Common myeloid progenitor, CD34-positive (primary cell): ENCODE measurements around the gene GSTO2.
"Not testable (repeated sequence)": the region's sequence is repeated elsewhere in the genome, so short reads cannot be mapped to it uniquely, and the experiment has no call there.

Experiments used
- CTCF ChIA-PET: fragments of 350-600 bp; sonication (Branson Sonifier 250); formaldehyde crosslinking; loops from one replicate; lab custom pipeline; 2021; ENCODE audit warnings: antibody characterized with exemption; lab: Charles Lee
- POLR2A ChIA-PET: fragments of 350-600 bp; sonication (Branson Sonifier 250); formaldehyde crosslinking; loops from one replicate; lab custom pipeline; 2021; ENCODE audit warnings: antibody characterized with exemption; lab: Charles Lee
- DNase-seq, 3 donors: peaks; one replicate each; pipeline versions ENCODE4 v3.0.0 to v3.0.0-alpha.2; 2013
- H3K27ac ChIP-seq, 2 experiments: 1 replicate in 1 of 2; 2 replicates in 1 of 2; pipeline ENCODE4 v1.7.0; 2013; ENCODE audit warnings: inconsistent platforms in 2 of 2, low read length in 2 of 2, mild to moderate bottlenecking in 2 of 2, low read depth in 1 of 2, moderate library complexity in 1 of 2; ENCODE audit not compliant: severe bottlenecking in 2 of 2, insufficient read depth in 1 of 2, poor library complexity in 1 of 2
- H3K27me3 ChIP-seq, 5 experiments: replicated peaks in 2 of 5; 1 replicate in 3 of 5; 2 replicates in 2 of 5; pipeline versions ENCODE4 v1.6.1 to v1.7.0; 2013; ENCODE audit warnings: low read length in 4 of 5, mild to moderate bottlenecking in 2 of 5, moderate library complexity in 2 of 5, inconsistent platforms in 1 of 5; ENCODE audit not compliant: insufficient read depth in 5 of 5, control insufficient read depth in 4 of 5
- H3K36me3 ChIP-seq, 4 experiments: 1 replicate in 2 of 4; 2 replicates in 2 of 4; pipeline versions ENCODE4 v1.6.1 to v1.7.0; 2013; ENCODE audit warnings: low read length in 3 of 4, control low read depth in 1 of 4, mild to moderate bottlenecking in 1 of 4; ENCODE audit not compliant: control insufficient read depth in 4 of 4, insufficient read depth in 4 of 4
- H3K4me1 ChIP-seq, 4 experiments: 1 replicate in 3 of 4; 2 replicates in 1 of 4; pipeline versions ENCODE4 v1.6.1 to v1.7.1; 2013; ENCODE audit warnings: low read length in 3 of 4, mild to moderate bottlenecking in 3 of 4, control low read depth in 1 of 4, inconsistent platforms in 1 of 4, moderate library complexity in 1 of 4; ENCODE audit not compliant: control insufficient read depth in 4 of 4, insufficient read depth in 4 of 4; ENCODE audit errors: control extremely low read depth in 1 of 4
- H3K4me3 ChIP-seq, 7 experiments: 1 replicate in 4 of 7; 2 replicates in 3 of 7; pipeline versions ENCODE4 v1.5.1 to v1.7.0; 2013; ENCODE audit warnings: mild to moderate bottlenecking in 7 of 7, low read length in 6 of 7, moderate library complexity in 6 of 7, inconsistent platforms in 2 of 7, low read depth in 2 of 7, control low read depth in 1 of 7; ENCODE audit not compliant: insufficient read depth in 4 of 7, control insufficient read depth in 1 of 7; ENCODE audit errors: extremely low read depth in 1 of 7
- H3K9me3 ChIP-seq, 5 experiments: 1 replicate in 4 of 5; 2 replicates in 1 of 5; pipeline versions ENCODE4 v1.6.1 to v1.7.1; 2013; ENCODE audit warnings: low read length in 4 of 5, mild to moderate bottlenecking in 2 of 5, inconsistent platforms in 1 of 5, low read depth in 1 of 5, moderate library complexity in 1 of 5; ENCODE audit not compliant: control insufficient read depth in 4 of 5, insufficient read depth in 2 of 5; ENCODE audit errors: control extremely low read depth in 1 of 5
- WGBS: methylation state at CpG from one replicate; pipeline ENCODE4 v1.1.5; 2013; ENCODE audit not compliant: insufficient coverage; 5-methylcytosine and 5-hydroxymethylcytosine counted together

GSTO2 gene

DNA sequence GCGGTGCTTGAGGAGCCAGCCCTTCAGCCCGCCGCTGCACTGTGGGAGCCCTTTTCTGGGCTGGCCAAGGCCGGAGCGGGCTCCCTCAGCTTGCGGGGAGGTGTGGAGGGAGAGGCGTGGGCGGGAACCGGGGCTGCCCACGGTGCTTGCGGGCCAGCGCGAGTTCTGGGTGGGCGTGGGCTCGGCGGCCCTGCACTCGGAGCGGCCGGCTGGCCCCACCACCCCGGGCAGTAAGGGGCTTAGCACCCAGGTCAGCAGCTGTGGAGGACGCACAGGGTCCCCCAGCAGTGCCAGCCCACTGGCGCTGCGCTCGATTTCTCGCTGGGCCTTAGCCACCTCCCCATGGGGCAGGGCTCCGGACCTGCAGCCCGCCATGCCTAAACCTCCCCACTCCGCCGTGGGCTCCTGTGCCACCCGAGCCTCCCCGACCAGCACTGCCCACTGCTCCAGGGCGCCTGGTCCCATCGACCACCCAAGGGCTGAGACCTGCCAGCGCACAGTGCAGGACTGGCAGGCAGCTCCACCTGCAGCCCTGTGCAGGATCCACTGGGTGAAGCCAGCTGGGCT, 23.8 kb upstream of the GSTO2 start:
- H3K36me3 ChIP-seq, result no peaks in the 10 kb centered on the region
- ChIA-PET POLR2A (no interaction called here), CTCF (interaction anchor here (1.0 to 1.8 kb wide), 3 partner anchors 7 to 29 kb away, joined by 3 to 5 read pairs (median 4); partner anchors contain the start of gene CFAP43)
- no peak for DNase-seq
- H3K27ac ChIP-seq, result no peak overlapping the region
- WGBS, result 98% methylated on average over 32 of the region's 34 CpGs
- peaks cover 14 to 32% (median 23%) of the 10 kb centered on the region in 4 experiments for H3K4me1 ChIP-seq
- no peaks in the 10 kb centered on the region for H3K27me3 ChIP-seq
- H3K4me3 ChIP-seq, result no peak overlapping the region
- H3K9me3 ChIP-seq, result no peaks in the 10 kb centered on the region

DNA sequence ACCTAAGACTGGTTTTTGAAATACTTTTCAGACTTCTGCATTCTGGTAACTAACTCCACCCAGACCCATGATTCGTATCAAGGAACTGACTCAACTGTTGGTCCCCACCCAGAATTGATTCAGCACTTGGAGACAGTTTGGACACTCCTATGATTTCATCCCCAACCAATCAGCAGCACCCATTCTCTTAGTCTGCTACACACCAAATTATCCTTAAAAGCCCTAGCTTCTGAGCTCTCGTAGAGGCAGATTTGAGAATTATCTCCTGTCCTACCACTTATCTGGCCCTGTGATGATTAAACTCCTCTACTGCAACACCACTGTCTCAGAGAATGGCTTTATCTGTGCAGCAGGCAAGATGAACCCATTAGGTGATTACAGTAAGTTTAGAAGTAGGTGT, 22.0 kb upstream of the GSTO2 start:
- Histone ChIP-seq H3K36me3 (no peaks in the 10 kb centered on the region), H3K27ac (peak overlapping the region; percentile 19 to 82), H3K27me3 (no peaks in the 10 kb centered on the region), H3K4me3 (peak overlapping the region in 3 of 7 experiments; percentile 13 to 46 (median 42)), H3K4me1 (peaks cover 14 to 39% (median 25%) of the 10 kb centered on the region in 4 experiments), H3K9me3 (no peaks in the 10 kb centered on the region)
- ChIA-PET CTCF (interaction anchor here (0.7 to 2.4 kb wide), 4 partner anchors 9 to 31 kb away, joined by 3 to 11 read pairs (median 4); no protein-coding TSS in a partner anchor), POLR2A (interaction anchor here (1.6 kb wide), 1 partner anchor 23 kb away, joined by 3 read pairs; no protein-coding TSS in a partner anchor)
- DNase-seq, result peak; percentile 66 to 90 (median 83)
- 0% methylated on average over 1 of the region's 2 CpGs for WGBS

DNA sequence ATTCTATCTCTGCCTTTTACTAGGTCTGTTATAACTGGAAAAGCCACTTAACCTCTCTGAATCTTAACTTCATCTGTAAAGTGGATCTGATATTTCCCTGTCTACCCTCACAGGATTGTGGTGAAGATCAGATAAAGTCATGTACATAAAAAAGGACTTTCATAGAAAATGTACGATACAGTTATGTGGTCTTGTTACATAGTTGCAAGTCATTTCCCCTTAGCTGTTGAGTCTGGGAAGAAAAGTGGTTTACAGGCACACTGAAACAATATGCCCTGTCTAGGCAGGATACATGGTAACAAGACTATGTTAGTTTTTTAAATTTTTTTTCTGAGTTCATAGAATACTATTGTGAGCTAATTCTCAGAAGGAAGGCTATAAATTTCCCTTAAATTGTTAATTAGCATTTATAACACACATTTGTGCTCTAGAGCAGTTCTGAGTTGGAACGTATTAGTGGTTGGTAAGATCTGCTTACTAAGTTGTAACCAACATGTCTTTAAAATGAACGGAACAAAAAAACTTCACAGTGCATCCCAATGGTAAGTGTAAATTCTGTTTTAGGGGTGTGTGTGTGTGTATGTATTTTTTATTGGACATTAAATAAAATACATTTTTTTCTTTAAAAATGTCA, 21.4 kb upstream of the GSTO2 start:
- Histone ChIP-seq H3K36me3 (no peaks in the 10 kb centered on the region), H3K4me3 (peak overlapping the region in 5 of 7 experiments; percentile 16 to 49 (median 46)), H3K27ac (peak overlapping the region; percentile 56 to 82), H3K9me3 (no peaks in the 10 kb centered on the region), H3K27me3 (no peaks in the 10 kb centered on the region), H3K4me1 (peaks cover 14 to 39% (median 25%) of the 10 kb centered on the region in 4 experiments)
- DNase-seq, result peak; percentile 73 to 94 (median 86)
- ChIA-PET POLR2A (interaction anchor here (0.8 to 1.6 kb wide), 2 partner anchors 9 to 24 kb away, joined by 3 read pairs; no protein-coding TSS in a partner anchor), CTCF (interaction anchor here (0.7 to 3.0 kb wide), 4 partner anchors 13 to 30 kb away, joined by 3 to 11 read pairs (median 8); no protein-coding TSS in a partner anchor)
- no CpG with 5 or more reads among the region's 3 CpGs for WGBS

DNA sequence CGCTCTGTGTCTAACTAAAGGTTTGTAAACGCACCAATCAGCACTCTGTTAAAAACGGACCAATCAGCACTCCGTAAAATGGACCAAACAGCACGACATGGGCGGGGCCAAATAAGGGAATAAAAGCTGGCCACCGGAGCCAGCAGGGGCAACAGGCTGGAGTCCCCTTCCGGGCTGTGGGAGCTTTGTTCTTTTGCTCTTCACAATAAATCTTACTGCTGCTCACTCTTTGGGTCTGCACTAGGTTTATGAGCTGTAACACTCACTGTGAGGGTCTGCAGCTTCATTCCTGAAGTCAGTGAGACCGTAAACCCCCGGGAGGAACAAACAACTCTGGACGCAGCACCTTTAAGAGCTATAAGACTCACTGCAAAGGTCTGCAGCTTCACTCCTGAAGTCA, 20.1 kb upstream of the GSTO2 start:
- H3K9me3 ChIP-seq, H3K27ac ChIP-seq, H3K36me3 ChIP-seq, DNase-seq, POLR2A ChIA-PET, H3K4me3 ChIP-seq, H3K27me3 ChIP-seq: not testable (repeated sequence)
- CTCF ChIA-PET, result interaction anchor here (0.8 to 3.0 kb wide), 7 partner anchors 9 to 42 kb away, joined by 3 to 11 read pairs (median 4); partner anchors contain the start of gene CFAP43
- WGBS, result 94% methylated on average over 11 of the region's 11 CpGs
- H3K4me1 ChIP-seq, result peaks cover 14 to 48% (median 31%) of the 10 kb centered on the region in 4 experiments

DNA sequence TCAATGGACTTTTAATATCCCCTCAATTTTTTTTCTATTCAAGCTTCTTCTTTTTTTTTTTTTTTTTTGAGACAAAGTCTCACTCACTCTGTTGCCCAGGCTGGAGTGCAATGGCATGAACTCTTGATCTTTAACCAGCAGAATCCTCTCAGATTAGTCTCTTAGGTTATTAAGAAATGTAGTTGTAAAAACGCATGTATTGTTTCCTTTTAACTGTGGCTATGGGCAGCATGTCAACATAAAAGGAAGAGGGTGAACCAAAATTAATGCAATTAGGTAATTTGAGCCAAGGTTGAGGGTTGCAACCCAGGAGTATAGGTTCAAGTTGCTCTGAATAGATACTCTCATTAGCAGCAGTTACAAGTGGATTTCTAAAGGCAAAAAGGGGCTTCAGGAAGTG, 18.6 kb upstream of the GSTO2 start:
- Histone ChIP-seq H3K9me3 (no peaks in the 10 kb centered on the region), H3K27ac (no peak overlapping the region), H3K27me3 (no peaks in the 10 kb centered on the region), H3K4me1 (peaks cover 14 to 56% (median 38%) of the 10 kb centered on the region in 4 experiments), H3K4me3 (no peak overlapping the region), H3K36me3 (no peaks in the 10 kb centered on the region)
- ChIA-PET POLR2A (no interaction called here), CTCF (interaction anchor here (0.7 to 3.0 kb wide), 4 partner anchors 10 to 31 kb away, joined by 3 to 11 read pairs (median 3); no protein-coding TSS in a partner anchor)
- 0% methylated on average over 1 of the region's 1 CpG for WGBS
- DNase-seq, result no peak

DNA sequence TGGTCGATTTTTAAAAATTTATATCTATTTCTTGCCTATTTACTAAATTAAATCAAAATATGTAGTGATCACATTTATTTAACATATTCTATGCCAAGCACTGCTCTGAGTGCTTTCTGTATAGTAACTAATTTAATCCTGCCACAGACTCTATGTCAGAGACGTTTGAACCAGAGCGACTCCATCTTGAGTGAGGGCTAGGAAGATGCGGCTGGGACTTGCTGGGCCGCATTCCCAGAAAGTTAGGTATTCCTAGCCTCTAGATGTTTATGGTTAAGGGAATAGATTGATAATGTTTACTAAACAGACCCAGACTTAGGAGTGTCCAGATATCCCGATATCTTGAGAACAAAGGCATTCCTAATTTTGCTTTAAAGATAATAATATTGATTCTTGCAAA, 17.5 kb upstream of the GSTO2 start:
- H3K4me1 ChIP-seq, result peaks cover 19 to 57% (median 37%) of the 10 kb centered on the region in 4 experiments
- no CpG with 5 or more reads among the region's 6 CpGs for WGBS
- no peaks in the 10 kb centered on the region for H3K36me3 ChIP-seq
- H3K27ac ChIP-seq, result no peak overlapping the region
- no peak for DNase-seq
- H3K4me3 ChIP-seq, result no peak overlapping the region
- no peaks in the 10 kb centered on the region for H3K9me3 ChIP-seq
- H3K27me3 ChIP-seq, result no peaks in the 10 kb centered on the region
- POLR2A ChIA-PET, result no interaction called here
- CTCF ChIA-PET, result no interaction called here

DNA sequence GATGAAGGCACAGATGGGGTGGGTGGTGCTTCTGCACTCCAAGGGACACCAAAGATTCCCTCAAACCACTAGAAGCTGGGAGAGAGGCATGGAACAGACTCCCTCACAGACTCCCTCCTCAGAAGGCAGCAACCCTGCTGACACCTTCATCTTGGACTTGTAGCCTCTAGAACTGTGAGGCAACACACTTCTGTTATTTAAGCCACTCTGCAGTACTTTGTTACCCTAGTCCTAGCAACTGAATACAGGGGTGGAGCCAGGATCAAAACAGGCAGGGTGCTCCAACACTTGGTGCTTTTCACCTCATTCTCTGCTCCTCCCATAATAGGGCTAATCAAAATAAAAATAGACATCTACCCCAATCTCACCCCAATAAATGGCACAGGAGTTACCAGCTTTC, 16.6 kb upstream of the GSTO2 start:
- no peaks in the 10 kb centered on the region for H3K27me3 ChIP-seq
- H3K9me3 ChIP-seq, result no peaks in the 10 kb centered on the region
- no peak overlapping the region for H3K4me3 ChIP-seq
- POLR2A ChIA-PET, result no interaction called here
- no peak overlapping the region for H3K27ac ChIP-seq
- H3K36me3 ChIP-seq, result no peaks in the 10 kb centered on the region
- peaks cover 17 to 55% (median 38%) of the 10 kb centered on the region in 4 experiments for H3K4me1 ChIP-seq
- DNase-seq, result no peak
- CTCF ChIA-PET, result interaction anchor here (0.9 to 3.9 kb wide), 2 partner anchors 22 to 42 kb away, joined by 3 to 37 read pairs; no protein-coding TSS in a partner anchor
